Measurements from ENCODE around the gene TBC1D25.

Gene TBC1D25

GRCh38 chrX:48573690-48574269 is 34.3 kb downstream of the TBC1D25 start:
- DNase-seq, result no peak

GRCh38 chrX:48574270-48575266 is 35.1 kb downstream of the TBC1D25 start, which contains the start of gene RBM3:
RBM3 (plus strand) TSS chrX:48574484; CDS start chrX:48575181, 697 bp downstream.
- peak; percentile 86 to 91 for DNase-seq

- DNase-seq, result no peak
Observed at GRCh38 chrX:48575642-48576041, 36.1 kb downstream of the TBC1D25 start.

- DNase-seq, result no peak
Observed at GRCh38 chrX:48576108-48576507, 36.6 kb downstream of the TBC1D25 start.

- no peak for DNase-seq
Observed at GRCh38 chrX:48578661-48579128, 39.2 kb downstream of the TBC1D25 start.

DNA sequence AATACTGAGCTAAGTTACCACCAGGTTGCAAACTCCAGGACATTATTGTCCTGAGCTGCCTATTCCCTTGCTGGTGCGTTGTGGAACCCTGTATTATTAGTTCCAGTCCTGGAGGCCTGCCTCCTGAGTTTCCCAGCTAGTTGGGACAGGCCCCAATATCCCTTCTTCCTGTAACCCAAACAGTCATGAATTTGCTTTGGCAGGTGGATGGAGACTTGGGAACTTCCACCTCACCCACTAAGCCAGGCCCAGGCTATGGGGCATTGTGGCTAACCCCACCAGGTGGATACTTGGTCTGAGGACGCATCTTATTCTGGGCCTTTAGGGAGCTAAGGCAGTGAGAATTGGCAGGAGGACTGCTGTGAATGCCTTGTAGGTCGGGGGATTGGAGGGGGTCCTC is 39.7 kb downstream of the TBC1D25 start:
- no peak for DNase-seq

GRCh38 chrX:48580662-48581061 is 41.1 kb downstream of the TBC1D25 start:
- no peak for DNase-seq

DNA sequence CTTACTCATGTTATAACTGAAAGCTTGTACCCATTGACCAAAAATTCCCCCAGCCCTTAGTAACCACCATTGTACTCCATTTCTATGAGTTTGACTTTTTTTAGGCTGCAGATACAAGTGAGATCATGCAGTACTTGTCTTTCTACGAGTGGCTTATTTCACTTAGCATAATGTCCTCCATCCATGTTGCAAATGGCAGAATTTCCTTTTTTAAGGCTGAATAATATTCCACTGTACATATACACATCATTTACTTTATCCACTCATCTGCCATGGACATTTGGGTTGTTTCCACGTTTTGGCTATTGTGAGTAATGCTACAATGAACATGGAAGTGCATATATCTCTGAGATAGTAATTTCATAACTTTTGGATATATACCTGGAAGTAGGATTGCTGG is 45.2 kb downstream of the TBC1D25 start:
- DNase-seq, result no peak

- DNase-seq, result no peak
Observed at GRCh38 chrX:48589482-48590162, 50.1 kb downstream of the TBC1D25 start.

DNA sequence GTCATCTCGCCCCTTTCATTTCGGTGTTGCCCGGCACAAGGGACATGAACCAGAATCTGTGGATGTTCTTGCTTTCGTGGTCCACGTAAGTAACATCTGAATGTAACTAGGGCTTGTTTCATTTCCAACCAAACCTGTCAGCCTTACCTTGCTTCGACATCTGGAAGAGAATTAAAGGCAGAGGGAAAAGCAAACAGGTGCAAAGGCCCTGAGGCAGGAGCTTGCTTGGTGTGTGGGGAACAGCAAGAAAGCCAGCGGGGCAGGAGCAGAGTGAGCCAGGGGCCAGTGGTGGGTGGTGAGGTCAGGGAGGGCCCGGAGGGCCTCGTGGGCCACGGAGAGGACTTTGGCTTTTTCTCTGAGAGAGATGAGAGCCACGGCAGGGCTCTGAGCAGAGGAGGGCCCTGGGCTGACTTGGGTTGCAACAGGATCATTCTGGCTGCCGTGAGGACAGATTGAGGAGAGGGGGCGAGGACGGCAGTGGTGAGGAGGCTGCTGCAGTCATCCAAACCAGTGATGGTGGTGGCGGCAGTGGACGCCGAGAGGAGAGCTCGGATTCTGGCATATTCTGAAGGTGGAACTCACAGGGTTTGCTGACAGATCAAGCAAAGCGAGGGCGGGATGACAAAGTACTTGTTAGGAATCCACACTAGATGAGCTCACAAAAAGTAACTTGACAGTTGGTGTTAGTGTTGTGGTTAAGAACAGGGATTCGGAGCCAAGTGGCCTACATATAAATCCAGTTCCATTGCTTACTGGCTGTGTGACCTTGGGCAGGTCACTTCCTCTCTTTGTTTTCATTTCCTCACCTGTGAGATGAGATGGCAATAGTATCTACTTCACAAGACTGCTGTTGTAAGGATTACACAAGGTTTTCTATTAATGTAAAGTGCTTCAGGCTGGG is 50.9 kb downstream of the TBC1D25 start:
- no peak for DNase-seq

DNA sequence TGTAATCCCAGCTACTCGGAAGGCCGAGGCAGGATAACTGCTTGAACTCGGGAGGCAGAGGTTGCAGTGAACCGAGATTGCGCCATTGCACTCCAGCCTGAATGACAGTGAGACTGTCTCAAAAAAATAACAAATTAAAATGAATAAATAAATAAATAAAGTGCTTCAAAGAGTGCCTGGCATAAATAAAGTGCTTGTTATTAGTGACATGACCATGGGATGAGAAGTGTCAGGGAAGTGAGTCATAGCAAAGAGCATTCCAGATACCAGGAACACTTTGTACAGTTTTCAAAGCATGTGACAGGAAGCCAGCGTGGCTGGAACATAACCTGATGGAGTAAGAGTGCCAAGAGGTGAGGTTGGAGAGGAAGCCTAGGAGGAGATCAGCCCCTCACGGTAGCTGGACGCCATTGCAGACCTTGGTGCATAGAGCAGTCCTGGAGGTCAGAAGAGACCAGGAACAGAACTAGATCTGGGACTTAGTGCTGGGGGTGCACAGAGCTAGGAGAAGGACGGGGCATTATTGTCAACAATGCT is 51.8 kb downstream of the TBC1D25 start:
- DNase-seq, result no peak

DNA sequence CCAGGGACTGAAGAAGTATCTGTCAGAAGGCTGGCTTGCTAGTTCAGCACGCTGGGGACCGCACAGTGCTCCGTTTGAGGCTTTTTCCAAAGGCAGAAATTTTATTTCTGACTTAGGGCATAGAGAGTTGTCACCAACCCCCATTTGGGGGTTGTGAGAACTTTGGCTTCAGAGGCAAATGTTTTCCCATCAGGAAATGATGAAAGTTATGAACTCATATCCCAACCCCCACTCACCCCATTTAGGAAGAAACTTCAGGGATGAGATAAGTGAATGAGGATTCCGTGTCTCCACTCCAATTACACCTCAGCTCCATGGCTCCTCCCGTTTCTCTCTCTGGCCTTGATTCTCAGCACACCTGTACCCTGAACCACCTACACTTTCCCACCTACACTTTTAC is 53.5 kb downstream of the TBC1D25 start:
- no peak for DNase-seq

GRCh38 chrX:48595929-48596328 is 56.4 kb downstream of the TBC1D25 start:
- DNase-seq, result no peak

GRCh38 chrX:48597353-48598264 is 58.1 kb downstream of the TBC1D25 start, which contains the start of gene WDR13:
WDR13 (plus strand) TSS chrX:48597492; CDS start chrX:48597997, 505 bp downstream.
- peak; percentile 75 to 81 for DNase-seq

DNA sequence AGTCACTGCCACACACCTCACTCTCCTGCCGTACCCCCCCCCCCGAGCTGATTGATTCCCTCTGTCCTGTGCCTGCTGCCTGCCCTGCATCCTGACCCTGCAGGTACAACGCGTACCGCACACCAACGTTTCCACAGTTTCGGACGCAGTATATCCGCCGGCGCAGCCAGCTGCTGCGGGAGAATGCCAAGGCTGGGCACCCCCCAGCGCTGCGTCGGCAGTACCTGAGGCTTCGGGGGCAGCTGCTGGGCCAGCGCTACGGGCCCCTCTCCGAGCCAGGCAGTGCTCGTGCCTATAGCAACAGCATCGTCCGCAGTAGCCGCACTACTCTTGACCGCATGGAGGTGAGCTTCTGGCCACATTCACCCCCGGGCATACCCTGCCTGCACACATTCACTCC is 59.1 kb downstream of the TBC1D25 start:
- DNase-seq, result no peak

- DNase-seq, result no peak
Observed at GRCh38 chrX:48599341-48599740, 59.8 kb downstream of the TBC1D25 start.

GRCh38 chrX:48600226-48600625 is 60.7 kb downstream of the TBC1D25 start:
- no peak for DNase-seq

DNA sequence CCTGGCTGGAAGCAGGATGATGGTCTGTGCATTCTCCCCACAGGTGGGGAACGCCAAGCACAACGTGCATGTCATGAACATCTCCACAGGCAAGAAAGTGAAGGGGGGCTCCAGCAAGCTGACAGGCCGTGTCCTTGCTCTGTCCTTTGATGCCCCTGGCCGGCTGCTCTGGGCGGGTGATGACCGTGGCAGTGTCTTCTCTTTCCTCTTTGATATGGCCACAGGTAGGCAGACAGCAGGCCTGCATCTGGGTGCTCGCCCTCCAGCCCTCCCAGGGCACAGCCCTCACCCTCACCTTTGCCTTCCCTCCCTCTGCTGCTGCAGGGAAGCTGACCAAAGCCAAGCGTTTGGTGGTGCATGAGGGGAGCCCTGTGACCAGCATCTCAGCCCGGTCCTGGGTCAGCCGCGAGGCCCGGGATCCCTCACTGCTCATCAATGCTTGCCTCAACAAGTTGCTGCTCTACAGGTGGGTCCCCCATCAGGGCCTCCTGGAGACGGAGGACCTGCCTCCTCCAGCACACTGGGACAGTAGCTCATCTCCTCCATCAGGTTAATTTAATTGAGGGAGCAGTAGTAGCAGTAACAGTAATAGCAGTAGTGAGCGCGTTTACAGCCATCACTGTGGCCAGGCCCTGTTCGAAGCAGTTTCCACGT is 62.4 kb downstream of the TBC1D25 start:
- no peak for DNase-seq

- no peak for DNase-seq
Observed at GRCh38 chrX:48604701-48605100, 65.2 kb downstream of the TBC1D25 start.

GRCh38 chrX:48606091-48606490 is 66.6 kb downstream of the TBC1D25 start:
- no peak for DNase-seq
